Measurements from ENCODE around the gene RTN1.

The RTN1 gene

DNA sequence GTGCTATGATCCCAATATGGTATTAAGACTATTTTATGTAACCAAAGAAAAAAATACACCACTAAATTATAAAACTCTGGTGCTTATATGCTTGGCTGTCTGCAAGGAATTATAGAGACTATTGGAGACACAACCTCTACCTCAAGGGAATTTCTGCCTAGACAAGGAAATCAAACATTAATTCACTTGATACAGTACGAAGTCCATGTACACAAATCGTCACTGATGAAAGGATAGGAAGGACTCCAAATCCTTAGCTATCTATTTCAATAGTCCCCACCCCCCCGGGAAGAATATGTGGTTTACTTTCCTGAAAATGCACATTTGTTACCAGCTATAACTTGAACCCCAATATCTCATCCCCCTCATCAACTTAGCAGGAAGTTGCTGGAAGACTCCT, 21.9 kb downstream of the RTN1 start:
- H3K36me3 ChIP-seq: no peaks in the 10 kb centered on the region
- no peak overlapping the region for H3K27ac ChIP-seq
- no peaks in the 10 kb centered on the region for H3K27me3 ChIP-seq (ENCODE audit: insufficient read depth, low read depth, severe bottlenecking)
- H3K4me3 ChIP-seq (ENCODE audit: low read depth, low read length): no peak overlapping the region
- no peak for TF ChIP-seq CTCF (IDR thresholded peaks at IDR 0.05; ENCODE audit: low read depth, low read length)
- no peak for DNase-seq
- H3K9me3 ChIP-seq (ENCODE audit: severe bottlenecking): no peaks in the 10 kb centered on the region

DNA sequence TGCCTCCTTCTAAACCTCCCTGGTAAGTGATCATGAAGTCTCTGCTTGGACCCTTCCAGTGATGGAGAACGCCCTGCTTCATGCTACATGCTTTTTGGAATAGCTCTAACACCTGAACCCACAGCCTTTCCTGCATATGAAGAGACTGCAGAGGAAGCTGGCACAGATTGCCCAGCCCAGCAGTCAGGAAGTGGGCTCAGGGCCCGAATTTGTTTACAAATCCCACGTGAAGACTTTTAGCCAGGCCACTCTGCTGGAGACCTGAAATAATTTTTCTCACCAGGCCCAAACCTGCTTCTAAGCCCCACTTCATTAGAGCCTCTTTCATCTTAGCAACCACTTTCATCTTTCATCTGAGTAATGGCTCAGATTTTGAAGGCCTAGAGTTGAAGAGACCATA, 22.9 kb downstream of the RTN1 start:
- TF ChIP-seq CTCF (IDR thresholded peaks at IDR 0.05; ENCODE audit: low read depth, low read length): no peak
- Histone ChIP-seq H3K27me3 (ENCODE audit: insufficient read depth, low read depth, severe bottlenecking) (no peaks in the 10 kb centered on the region), H3K9me3 (ENCODE audit: severe bottlenecking) (no peaks in the 10 kb centered on the region), H3K36me3 (no peaks in the 10 kb centered on the region), H3K27ac (no peak overlapping the region), H3K4me3 (ENCODE audit: low read depth, low read length) (no peak overlapping the region)
- DNase-seq: no peak

GRCh38 chr14:59846595-59846994, 24.0 kb downstream of the RTN1 start:
- no peaks in the 10 kb centered on the region for H3K9me3 ChIP-seq (ENCODE audit: severe bottlenecking)
- H3K27ac ChIP-seq: no peak overlapping the region
- TF ChIP-seq CTCF (IDR thresholded peaks at IDR 0.05; ENCODE audit: low read depth, low read length): no peak
- H3K27me3 ChIP-seq (ENCODE audit: insufficient read depth, low read depth, severe bottlenecking): no peaks in the 10 kb centered on the region
- DNase-seq: no peak
- no peak overlapping the region for H3K4me3 ChIP-seq (ENCODE audit: low read depth, low read length)
- H3K36me3 ChIP-seq: no peaks in the 10 kb centered on the region

- no peaks in the 10 kb centered on the region for H3K36me3 ChIP-seq
Observed at GRCh38 chr14:59845245-59845644, 25.3 kb downstream of the RTN1 start.

DNA sequence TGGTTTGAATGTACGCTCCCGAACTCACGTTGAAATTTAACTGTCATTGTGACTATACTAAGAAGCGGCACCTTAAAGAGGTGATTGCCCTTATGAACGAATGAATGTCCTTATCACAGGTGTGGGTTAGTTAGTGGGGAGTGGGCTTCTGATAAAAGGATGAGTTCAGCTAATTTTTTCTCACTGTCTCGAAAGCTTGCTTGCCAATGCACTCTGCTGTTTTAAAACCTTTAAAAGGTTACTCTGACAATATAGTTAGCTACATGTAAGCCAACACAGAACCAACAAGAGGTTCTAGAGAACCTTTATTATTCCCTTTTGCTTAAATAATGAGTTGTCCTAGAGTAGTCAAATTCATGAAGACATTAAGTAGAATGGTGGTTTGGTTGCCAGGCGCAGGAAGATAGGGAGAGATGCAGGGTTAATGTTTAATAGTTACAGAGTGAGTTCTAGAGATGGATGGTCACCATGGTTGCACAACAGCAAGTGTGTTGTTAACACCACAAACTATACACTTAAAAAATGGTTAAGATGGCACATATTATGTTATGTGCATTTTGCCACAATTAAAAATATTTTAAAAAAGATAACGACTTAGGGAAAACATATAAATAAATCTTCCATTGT, 26.3 kb downstream of the RTN1 start:
- TF ChIP-seq CTCF (IDR thresholded peaks at IDR 0.05; ENCODE audit: low read depth, low read length): no peak
- Histone ChIP-seq H3K36me3 (no peaks in the 10 kb centered on the region), H3K27me3 (ENCODE audit: insufficient read depth, low read depth, severe bottlenecking) (no peaks in the 10 kb centered on the region), H3K27ac (no peak overlapping the region), H3K4me3 (ENCODE audit: low read depth, low read length) (no peak overlapping the region), H3K9me3 (ENCODE audit: severe bottlenecking) (no peaks in the 10 kb centered on the region)
- no peak for DNase-seq

More at GRCh38 chr14:59845245-59845644, 25.3 kb downstream of the RTN1 start:
- Histone ChIP-seq H3K4me3 (ENCODE audit: low read depth, low read length) (no peak overlapping the region), H3K27ac (no peak overlapping the region), H3K9me3 (ENCODE audit: severe bottlenecking) (no peaks in the 10 kb centered on the region), H3K27me3 (ENCODE audit: insufficient read depth, low read depth, severe bottlenecking) (no peaks in the 10 kb centered on the region)
- TF ChIP-seq CTCF (IDR thresholded peaks at IDR 0.05; ENCODE audit: low read depth, low read length): no peak
- DNase-seq: no peak

- TF ChIP-seq CTCF (IDR thresholded peaks at IDR 0.05; ENCODE audit: low read depth, low read length): no peak
- DNase-seq: no peak
- Histone ChIP-seq H3K36me3 (no peaks in the 10 kb centered on the region), H3K27ac (no peak overlapping the region), H3K27me3 (ENCODE audit: insufficient read depth, low read depth, severe bottlenecking) (no peaks in the 10 kb centered on the region), H3K9me3 (ENCODE audit: severe bottlenecking) (no peaks in the 10 kb centered on the region), H3K4me3 (ENCODE audit: low read depth, low read length) (no peak overlapping the region)
Observed at GRCh38 chr14:59836116-59836515, 34.5 kb downstream of the RTN1 start.
